Embryonic facial prominence (tissue), 1 donor: ENCODE measurements around the gene PRKAB1.
"Not testable (repeated sequence)": the region's sequence is repeated elsewhere in the genome, so short reads cannot be mapped to it uniquely, and the experiment has no call there.

ENCODE experiments used
- DNase-seq: peaks from one replicate; pipeline ENCODE4 v3.0.0-alpha.2; 2016; ENCODE audit errors: extremely low spot score

Gene PRKAB1

GRCh38 chr12:119667577-119668323 lies at the start of gene PRKAB1:
Gene PRKAB1, plus strand, starts transcription at chr12:119668133. Its CDS starts 112 bp downstream, at chr12:119668245.
- peak; percentile 85 for DNase-seq

- DNase-seq, result not testable (repeated sequence)
Observed at GRCh38 chr12:119618328-119618896, 49.5 kb upstream of the PRKAB1 start.

GRCh38 chr12:119620490-119620889 lies 47.4 kb upstream of the PRKAB1 start:
- no peak for DNase-seq

GRCh38 chr12:119621878-119622277 lies 46.1 kb upstream of the PRKAB1 start:
- no peak for DNase-seq

GRCh38 chr12:119624966-119625365 lies 43.0 kb upstream of the PRKAB1 start:
- DNase-seq, result no peak

GRCh38 chr12:119627019-119627643 lies 40.8 kb upstream of the PRKAB1 start:
- no peak for DNase-seq

- no peak for DNase-seq
Observed at GRCh38 chr12:119627686-119628085, 40.2 kb upstream of the PRKAB1 start.

GRCh38 chr12:119630223-119630780 lies 37.6 kb upstream of the PRKAB1 start:
- DNase-seq, result no peak

- no peak for DNase-seq
Observed at GRCh38 chr12:119630962-119631550, 36.9 kb upstream of the PRKAB1 start.

- DNase-seq, result no peak
Observed at GRCh38 chr12:119631930-119632678, 35.8 kb upstream of the PRKAB1 start.

- no peak for DNase-seq
Observed at GRCh38 chr12:119634743-119635142, 33.2 kb upstream of the PRKAB1 start.

- no peak for DNase-seq
Observed at GRCh38 chr12:119642986-119643385, 24.9 kb upstream of the PRKAB1 start.

GRCh38 chr12:119644930-119645329 lies 23.0 kb upstream of the PRKAB1 start:
- no peak for DNase-seq

GRCh38 chr12:119645535-119646059 lies 22.3 kb upstream of the PRKAB1 start:
- no peak for DNase-seq

GRCh38 chr12:119649202-119649808 lies 18.6 kb upstream of the PRKAB1 start:
- DNase-seq, result no peak

GRCh38 chr12:119652665-119653064 lies 15.3 kb upstream of the PRKAB1 start:
- DNase-seq, result no peak

GRCh38 chr12:119657001-119657400 lies 10.9 kb upstream of the PRKAB1 start:
- DNase-seq, result not testable (repeated sequence)

GRCh38 chr12:119658166-119658565 lies 9.8 kb upstream of the PRKAB1 start:
- DNase-seq, result not testable (repeated sequence)

GRCh38 chr12:119659289-119659897 lies 8.5 kb upstream of the PRKAB1 start:
- peak; percentile 27 for DNase-seq

GRCh38 chr12:119660076-119660475 lies 7.9 kb upstream of the PRKAB1 start:
- no peak for DNase-seq
